ENCODE measurements around the gene GAST. TPM values are rescaled to one million over a fixed set of nuclear protein-coding genes. Genes with fewer than 3 reads are reported as not detected.

Gene GAST
- total and polyA plus RNA-seq, 2 of the 13 experiments (the other 11 are each of a cell fraction or from before 2014, with no cell fraction given), result 0.32 to 0.42 TPM

DNA sequence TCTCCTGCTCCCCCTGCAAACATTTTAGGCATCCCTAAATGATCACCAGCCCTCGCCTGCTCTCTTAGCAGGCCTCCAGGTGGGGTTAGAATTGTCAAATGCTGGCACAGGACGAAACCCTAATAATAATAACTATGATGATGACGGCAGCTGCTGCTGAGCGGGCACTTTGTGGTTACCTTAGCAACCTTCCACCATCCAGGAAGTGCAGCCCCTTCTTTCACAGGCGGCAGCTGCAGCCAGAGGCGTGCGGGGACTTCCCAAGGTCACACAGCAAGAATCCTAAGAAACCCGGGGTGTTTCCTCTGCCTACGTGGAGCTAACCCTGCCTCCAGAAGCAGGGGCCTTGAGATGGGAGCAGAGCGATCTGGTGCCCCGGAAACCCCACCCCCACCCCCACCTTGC, 45.9 kb upstream of the GAST start (continued):
- TF ChIP-seq, protein P1, sequence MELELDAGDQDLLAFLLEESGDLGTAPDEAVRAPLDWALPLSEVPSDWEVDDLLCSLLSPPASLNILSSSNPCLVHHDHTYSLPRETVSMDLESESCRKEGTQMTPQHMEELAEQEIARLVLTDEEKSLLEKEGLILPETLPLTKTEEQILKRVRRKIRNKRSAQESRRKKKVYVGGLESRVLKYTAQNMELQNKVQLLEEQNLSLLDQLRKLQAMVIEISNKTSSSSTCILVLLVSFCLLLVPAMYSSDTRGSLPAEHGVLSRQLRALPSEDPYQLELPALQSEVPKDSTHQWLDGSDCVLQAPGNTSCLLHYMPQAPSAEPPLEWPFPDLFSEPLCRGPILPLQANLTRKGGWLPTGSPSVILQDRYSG (CRISPR knock-in tag; IDR thresholded peaks at IDR 0.05), result no peak
- no peak for TF ChIP-seq ESRRA (CRISPR knock-in tag; IDR thresholded peaks at IDR 0.05; ENCODE audit: low read depth)
- peak; percentile 67 for TF ChIP-seq ZNF441 (CRISPR knock-in tag; IDR thresholded peaks at IDR 0.05; ENCODE audit: borderline replicate concordance)
- TF ChIP-seq AKAP8 (CRISPR knock-in tag; IDR thresholded peaks at IDR 0.05), result no peak
- no peak for TF ChIP-seq ZNF777 (CRISPR knock-in tag; IDR thresholded peaks at IDR 0.05)
- TF ChIP-seq SP1 (IDR thresholded peaks at IDR 0.05), result no peak
- TF ChIP-seq SP1 (CRISPR knock-in tag; IDR thresholded peaks at IDR 0.05), result no peak
- TF ChIP-seq, protein P2, sequence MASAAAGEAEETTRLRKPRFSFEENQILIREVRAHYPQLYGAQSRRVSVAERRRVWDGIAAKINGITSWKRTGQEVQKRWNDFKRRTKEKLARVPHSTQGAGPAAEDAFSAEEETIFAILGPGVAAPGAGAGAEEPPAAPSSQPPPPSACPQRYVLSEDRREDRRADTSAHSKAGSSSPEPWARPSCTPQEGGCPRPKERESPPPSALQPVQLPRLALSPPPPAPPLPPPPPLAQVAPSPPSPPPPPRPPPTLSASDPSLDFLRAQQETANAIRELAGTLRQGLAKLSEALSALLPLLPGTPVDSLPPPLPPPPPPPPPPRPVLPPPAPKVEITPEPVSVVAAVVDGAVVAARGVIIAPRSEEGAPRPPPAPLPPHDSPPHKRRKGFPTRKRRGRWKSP (CRISPR knock-in tag; IDR thresholded peaks at IDR 0.05), result 0 out of 2 replicates have a peak, but pooled peaks have one; percentile 46
- TF ChIP-seq TARDBP (CRISPR knock-in tag; IDR thresholded peaks at IDR 0.05), result peak; percentile 52; the same call in 1 of the 2 replicates
- no peak for TF ChIP-seq NR1H2 (CRISPR knock-in tag; IDR thresholded peaks at IDR 0.05; ENCODE audit: borderline replicate concordance, low read depth)
- TF ChIP-seq, protein P3, sequence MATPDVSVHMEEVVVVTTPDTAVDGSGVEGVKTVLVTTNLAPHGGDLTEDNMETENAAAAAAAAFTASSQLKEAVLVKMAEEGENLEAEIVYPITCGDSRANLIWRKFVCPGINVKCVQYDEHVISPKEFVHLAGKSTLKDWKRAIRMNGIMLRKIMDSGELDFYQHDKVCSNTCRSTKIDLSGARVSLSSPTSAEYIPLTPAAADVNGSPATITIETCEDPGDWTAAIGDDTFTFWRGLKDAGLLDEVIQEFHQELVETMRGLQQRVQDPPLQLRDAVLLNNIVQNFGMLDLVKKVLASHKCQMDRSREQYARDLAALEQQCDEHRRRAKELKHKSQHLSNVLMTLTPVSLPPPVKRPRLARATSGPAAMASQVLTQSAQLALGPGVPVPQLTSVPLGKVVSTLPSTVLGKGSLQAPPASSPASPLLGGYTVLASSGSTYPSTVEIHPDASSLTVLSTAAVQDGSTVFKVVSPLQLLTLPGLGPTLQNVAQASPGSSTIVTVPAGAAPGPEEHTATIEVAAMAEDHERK (CRISPR knock-in tag; IDR thresholded peaks at IDR 0.05; ENCODE audit: low read depth), result peak; percentile 1; the same call in 1 of the 2 replicates
- TF ChIP-seq ARNT2 (CRISPR knock-in tag; IDR thresholded peaks at IDR 0.05; ENCODE audit: low read depth), result peak; percentile 8; the same call in 1 of the 2 replicates
- no peak for TF ChIP-seq PLRG1 (conservative IDR thresholded peaks at IDR 0.05)
- no peak for TF ChIP-seq SALL2 (CRISPR knock-in tag; IDR thresholded peaks at IDR 0.05)
- TF ChIP-seq SUZ12 (IDR thresholded peaks at IDR 0.05; ENCODE audit: low read depth, low read length), result no peak
- TF ChIP-seq, protein P4, sequence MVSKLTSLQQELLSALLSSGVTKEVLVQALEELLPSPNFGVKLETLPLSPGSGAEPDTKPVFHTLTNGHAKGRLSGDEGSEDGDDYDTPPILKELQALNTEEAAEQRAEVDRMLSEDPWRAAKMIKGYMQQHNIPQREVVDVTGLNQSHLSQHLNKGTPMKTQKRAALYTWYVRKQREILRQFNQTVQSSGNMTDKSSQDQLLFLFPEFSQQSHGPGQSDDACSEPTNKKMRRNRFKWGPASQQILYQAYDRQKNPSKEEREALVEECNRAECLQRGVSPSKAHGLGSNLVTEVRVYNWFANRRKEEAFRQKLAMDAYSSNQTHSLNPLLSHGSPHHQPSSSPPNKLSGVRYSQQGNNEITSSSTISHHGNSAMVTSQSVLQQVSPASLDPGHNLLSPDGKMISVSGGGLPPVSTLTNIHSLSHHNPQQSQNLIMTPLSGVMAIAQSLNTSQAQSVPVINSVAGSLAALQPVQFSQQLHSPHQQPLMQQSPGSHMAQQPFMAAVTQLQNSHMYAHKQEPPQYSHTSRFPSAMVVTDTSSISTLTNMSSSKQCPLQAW (CRISPR knock-in tag; IDR thresholded peaks at IDR 0.05), result peak; percentile 12; the same call in 1 of the 2 replicates
- TF ChIP-seq, protein P5, sequence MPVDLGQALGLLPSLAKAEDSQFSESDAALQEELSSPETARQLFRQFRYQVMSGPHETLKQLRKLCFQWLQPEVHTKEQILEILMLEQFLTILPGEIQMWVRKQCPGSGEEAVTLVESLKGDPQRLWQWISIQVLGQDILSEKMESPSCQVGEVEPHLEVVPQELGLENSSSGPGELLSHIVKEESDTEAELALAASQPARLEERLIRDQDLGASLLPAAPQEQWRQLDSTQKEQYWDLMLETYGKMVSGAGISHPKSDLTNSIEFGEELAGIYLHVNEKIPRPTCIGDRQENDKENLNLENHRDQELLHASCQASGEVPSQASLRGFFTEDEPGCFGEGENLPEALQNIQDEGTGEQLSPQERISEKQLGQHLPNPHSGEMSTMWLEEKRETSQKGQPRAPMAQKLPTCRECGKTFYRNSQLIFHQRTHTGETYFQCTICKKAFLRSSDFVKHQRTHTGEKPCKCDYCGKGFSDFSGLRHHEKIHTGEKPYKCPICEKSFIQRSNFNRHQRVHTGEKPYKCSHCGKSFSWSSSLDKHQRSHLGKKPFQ (CRISPR knock-in tag; IDR thresholded peaks at IDR 0.05; ENCODE audit: insufficient replicate concordance), result no peak
- no peak for TF ChIP-seq GABPA (IDR thresholded peaks at IDR 0.05; ENCODE audit: low read depth, low read length)
- TF ChIP-seq GABPA (CRISPR knock-in tag; IDR thresholded peaks at IDR 0.05; ENCODE audit: low read depth), result 0 out of 2 replicates have a peak, but pooled peaks have one; percentile 28
- TF ChIP-seq CCAR2 (optimal IDR thresholded peaks at IDR 0.05; ENCODE audit: low read depth, low read length), result no peak
- no peak for TF ChIP-seq RBAK (CRISPR knock-in tag; IDR thresholded peaks at IDR 0.05)
- TF ChIP-seq NFE2L1 (CRISPR knock-in tag; IDR thresholded peaks at IDR 0.05; ENCODE audit: borderline replicate concordance), result no peak
- TF ChIP-seq ZNF782 (CRISPR knock-in tag; IDR thresholded peaks at IDR 0.05; ENCODE audit: borderline replicate concordance), result no peak
- TF ChIP-seq SP2 (CRISPR knock-in tag; IDR thresholded peaks at IDR 0.05), result peak; percentile 14; the same call in 1 of the 2 replicates
- peak; percentile 19; the same call in 1 of the 2 replicates for TF ChIP-seq ZNF333 (CRISPR knock-in tag; IDR thresholded peaks at IDR 0.05; ENCODE audit: borderline replicate concordance)
- no peak for TF ChIP-seq SAP130 (CRISPR knock-in tag; IDR thresholded peaks at IDR 0.05; ENCODE audit: low read depth)
- no peak for TF ChIP-seq ZNF367 (CRISPR knock-in tag; IDR thresholded peaks at IDR 0.05; ENCODE audit: borderline replicate concordance)

Measured in HepG2 (cell line).